ENCODE data around the gene LTV1. TPM values are rescaled to one million over a fixed set of nuclear protein-coding genes. Genes with fewer than 3 reads are reported as not detected.
A peak's percentile ranks its signal among the peaks of the same experiment; 100 is the strongest.
"Not testable (repeated sequence)": the region's sequence is repeated elsewhere in the genome, so short reads cannot be mapped to it uniquely, and the experiment has no call there.

LTV1 gene
- total RNA-seq, 6 experiments from 2014 or later: 28.8 to 35.0 (median 33.6) TPM

DNA sequence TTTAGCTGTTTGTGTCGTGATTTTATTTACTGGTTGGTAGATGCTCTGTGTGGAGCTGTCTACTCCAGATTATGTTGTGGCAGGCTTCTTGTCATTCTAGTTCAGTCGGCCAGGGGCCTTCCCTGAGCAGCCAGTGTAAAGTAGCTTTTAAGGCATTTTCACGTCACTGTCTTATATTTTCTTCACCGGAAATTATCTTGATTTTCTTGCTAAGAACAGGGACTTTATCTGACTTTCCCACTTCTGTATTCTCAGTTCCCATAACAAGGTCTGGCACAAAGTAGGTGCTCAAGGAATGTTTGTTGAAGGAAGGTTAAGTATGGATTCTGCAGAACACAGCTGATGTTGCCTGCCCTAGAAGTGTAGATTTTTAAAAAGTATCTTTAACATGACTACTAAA is 868 bp downstream of the LTV1 start:
- peaks cover 17% of the 10 kb centered on the region for H3K4me1 Mint-ChIP-seq (ENCODE audit: low read depth)
- no peak for TF ChIP-seq CTCF (IDR thresholded peaks at IDR 0.05)
- H3K27ac Mint-ChIP-seq: peak overlapping the region; percentile 98
- peak overlapping the region; percentile 98 for H3K4me3 Mint-ChIP-seq
- no peaks in the 10 kb centered on the region for H3K9me3 Mint-ChIP-seq
- H3K27me3 Mint-ChIP-seq (ENCODE audit: insufficient read depth): peaks cover 4% of the 10 kb centered on the region
- H3K36me3 Mint-ChIP-seq (ENCODE audit: low read depth): peaks cover 42% of the 10 kb centered on the region
- no peak for DNase-seq

GRCh38 chr6:143845033-143845432 is 1.9 kb downstream of the LTV1 start:
- no peak for TF ChIP-seq CTCF (IDR thresholded peaks at IDR 0.05)
- Mint-ChIP-seq H3K27ac (no peak overlapping the region), H3K4me3 (no peak overlapping the region; the same call in 1 of the 2 replicates), H3K9me3 (no peaks in the 10 kb centered on the region), H3K4me1 (ENCODE audit: low read depth) (peaks cover 17% of the 10 kb centered on the region), H3K36me3 (ENCODE audit: low read depth) (peaks cover 52% of the 10 kb centered on the region), H3K27me3 (ENCODE audit: insufficient read depth) (peaks cover 4% of the 10 kb centered on the region; the same call in 1 of the 2 replicates)
- no peak for DNase-seq

DNA sequence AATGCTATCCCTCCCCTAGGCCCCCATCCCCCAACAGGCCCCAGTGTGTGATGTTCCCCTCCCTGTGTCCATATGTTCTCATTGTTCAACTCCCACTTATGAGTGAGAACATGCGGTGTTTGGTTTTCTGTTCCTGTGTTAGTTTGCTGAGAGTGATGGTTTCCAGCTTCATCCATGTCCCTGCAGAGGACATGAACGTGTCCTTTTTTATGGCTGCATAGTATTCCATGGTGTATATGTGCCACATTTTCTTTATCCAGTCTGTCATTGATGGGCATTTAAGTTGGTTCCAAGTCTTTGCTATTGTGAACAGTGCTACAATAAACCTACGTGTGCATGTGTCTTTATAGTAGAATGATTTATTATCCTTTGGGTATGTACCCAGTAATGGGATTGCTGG is 8.6 kb downstream of the LTV1 start:
- DNase-seq; H3K4me3 Mint-ChIP-seq; H3K4me1 Mint-ChIP-seq (ENCODE audit: low read depth); H3K27me3 Mint-ChIP-seq (ENCODE audit: insufficient read depth); H3K27ac Mint-ChIP-seq: not testable (repeated sequence)
- Mint-ChIP-seq H3K9me3 (peaks cover 13% of the 10 kb centered on the region; the same call in 1 of the 2 replicates), H3K36me3 (ENCODE audit: low read depth) (peaks cover 92% of the 10 kb centered on the region)

- H3K36me3 Mint-ChIP-seq (ENCODE audit: low read depth): peaks cover 84% of the 10 kb centered on the region
- not testable (repeated sequence) for H3K27me3 Mint-ChIP-seq (ENCODE audit: insufficient read depth); H3K27ac Mint-ChIP-seq; DNase-seq; H3K4me1 Mint-ChIP-seq (ENCODE audit: low read depth); H3K4me3 Mint-ChIP-seq
- H3K9me3 Mint-ChIP-seq: peaks cover 13% of the 10 kb centered on the region; the same call in 1 of the 2 replicates
Measured at GRCh38 chr6:143855057-143855456, 11.9 kb downstream of the LTV1 start.

- H3K36me3 Mint-ChIP-seq (ENCODE audit: low read depth): peaks cover 73% of the 10 kb centered on the region
Measured at GRCh38 chr6:143856762-143857161, 13.6 kb downstream of the LTV1 start.

GRCh38 chr6:143857651-143858050 is 14.5 kb downstream of the LTV1 start:
- H3K4me1 Mint-ChIP-seq (ENCODE audit: low read depth): no peaks in the 10 kb centered on the region
- H3K27ac Mint-ChIP-seq: no peak overlapping the region
- H3K27me3 Mint-ChIP-seq (ENCODE audit: insufficient read depth): peaks cover 2% of the 10 kb centered on the region; the same call in 1 of the 2 replicates
- DNase-seq: no peak
- H3K4me3 Mint-ChIP-seq: no peak overlapping the region
- peaks cover 64% of the 10 kb centered on the region for H3K36me3 Mint-ChIP-seq (ENCODE audit: low read depth)
- TF ChIP-seq CTCF (IDR thresholded peaks at IDR 0.05): no peak
- 0 out of 2 replicates have a peak, but pooled peaks cover 5% of the 10 kb centered on the region for H3K9me3 Mint-ChIP-seq

More at GRCh38 chr6:143856762-143857161, 13.6 kb downstream of the LTV1 start:
- DNase-seq; H3K27ac Mint-ChIP-seq; H3K4me1 Mint-ChIP-seq (ENCODE audit: low read depth); H3K27me3 Mint-ChIP-seq (ENCODE audit: insufficient read depth); H3K4me3 Mint-ChIP-seq: not testable (repeated sequence)
- peaks cover 13% of the 10 kb centered on the region; the same call in 1 of the 2 replicates for H3K9me3 Mint-ChIP-seq

DNA sequence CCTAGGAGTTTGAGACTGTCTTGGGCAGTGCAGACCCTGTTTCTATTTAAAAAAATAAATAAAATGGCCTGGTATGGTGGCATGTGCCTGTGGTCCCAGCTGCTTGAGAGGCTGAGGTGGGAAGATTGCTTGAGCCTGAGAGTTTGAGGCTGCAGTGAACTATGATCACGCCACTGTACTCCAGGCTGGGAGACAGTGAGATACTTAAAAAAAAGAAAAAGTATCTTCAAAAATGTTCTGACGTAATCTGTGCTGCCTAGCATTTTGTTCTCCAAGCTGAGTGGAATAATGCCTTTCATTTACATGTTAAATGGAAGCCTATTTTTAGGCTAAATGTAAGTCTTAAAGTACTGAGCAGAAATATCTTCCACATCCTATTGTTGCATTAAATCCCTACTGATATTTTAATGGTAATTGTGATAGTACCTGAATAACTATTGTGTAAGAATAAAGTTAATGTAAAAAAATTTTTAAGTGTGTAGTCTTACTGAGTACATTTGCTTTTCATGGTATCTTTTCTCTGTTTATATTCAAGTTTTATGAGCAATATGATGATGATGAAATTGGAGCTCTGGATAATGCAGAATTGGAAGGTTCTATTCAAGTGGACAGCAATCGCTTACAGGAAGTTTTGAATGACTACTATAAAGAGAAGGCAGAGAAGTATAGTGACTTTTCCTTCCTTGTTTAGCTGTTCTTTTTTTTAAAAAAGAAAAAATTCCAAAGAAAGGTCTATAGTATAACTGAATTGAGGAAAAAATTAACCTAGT is 16.9 kb downstream of the LTV1 start:
- no peak for TF ChIP-seq CTCF (IDR thresholded peaks at IDR 0.05)
- Mint-ChIP-seq H3K4me3 (no peak overlapping the region), H3K27ac (no peak overlapping the region), H3K36me3 (ENCODE audit: low read depth) (peaks cover 57% of the 10 kb centered on the region), H3K4me1 (ENCODE audit: low read depth) (no peaks in the 10 kb centered on the region), H3K27me3 (ENCODE audit: insufficient read depth) (no peaks in the 10 kb centered on the region; the same call in 1 of the 2 replicates), H3K9me3 (no peaks in the 10 kb centered on the region)
- DNase-seq: no peak

Measured in HFFc6 (cell line).